ENCODE measurements around the gene B4GALT5.

The B4GALT5 gene

DNA sequence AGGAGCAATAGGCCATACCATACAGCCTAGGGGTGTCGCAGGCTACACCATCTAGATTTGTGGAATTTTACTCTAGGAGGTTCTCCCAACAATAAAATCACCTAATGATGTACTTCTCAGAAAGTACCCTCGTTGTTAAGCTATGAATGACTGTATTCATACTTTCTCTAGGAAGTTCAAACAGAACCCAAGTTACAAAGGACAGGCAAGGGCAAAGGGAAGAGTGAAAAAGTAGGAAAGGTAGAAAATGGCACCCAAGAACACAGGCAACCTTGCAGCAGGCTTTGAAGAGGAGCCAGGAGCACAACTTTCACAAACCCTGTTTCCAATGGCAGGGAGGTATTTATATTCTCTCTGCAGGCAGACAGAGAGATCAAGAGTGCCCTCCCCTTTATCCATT, 67.2 kb downstream of the B4GALT5 start:
- in situ Hi-C loops (cut with HindIII; ENCODE audit: low pct_unique_long_range_greater_than_20kb, low sequenced_read_pairs) = no loop called here
- no peak for TF ChIP-seq JUND (IDR thresholded peaks at IDR 0.05; ENCODE audit: low read depth)
- no peak for DNase-seq (ENCODE audit: low read depth in 1 of 2, low spot score in 1 of 2)

- TF ChIP-seq JUND (IDR thresholded peaks at IDR 0.05; ENCODE audit: low read depth) = no peak
- no peak for DNase-seq (ENCODE audit: low read depth in 1 of 2, low spot score in 1 of 2)
- in situ Hi-C loops (cut with HindIII; ENCODE audit: low pct_unique_long_range_greater_than_20kb, low sequenced_read_pairs) = no loop called here
Observed at GRCh38 chr20:49646126-49646525, 67.6 kb downstream of the B4GALT5 start.

GRCh38 chr20:49644980-49645565, 68.6 kb downstream of the B4GALT5 start:
- no peak for DNase-seq (ENCODE audit: low read depth in 1 of 2, low spot score in 1 of 2)
- no peak for TF ChIP-seq JUND (IDR thresholded peaks at IDR 0.05; ENCODE audit: low read depth)
- in situ Hi-C loops (cut with HindIII; ENCODE audit: low pct_unique_long_range_greater_than_20kb, low sequenced_read_pairs) = no loop called here

GRCh38 chr20:49642816-49643215, 70.9 kb downstream of the B4GALT5 start:
- no peak for TF ChIP-seq JUND (IDR thresholded peaks at IDR 0.05; ENCODE audit: low read depth)
- in situ Hi-C loops (cut with HindIII; ENCODE audit: low pct_unique_long_range_greater_than_20kb, low sequenced_read_pairs) = no loop called here
- DNase-seq (ENCODE audit: low read depth in 1 of 2, low spot score in 1 of 2) = no peak

DNA sequence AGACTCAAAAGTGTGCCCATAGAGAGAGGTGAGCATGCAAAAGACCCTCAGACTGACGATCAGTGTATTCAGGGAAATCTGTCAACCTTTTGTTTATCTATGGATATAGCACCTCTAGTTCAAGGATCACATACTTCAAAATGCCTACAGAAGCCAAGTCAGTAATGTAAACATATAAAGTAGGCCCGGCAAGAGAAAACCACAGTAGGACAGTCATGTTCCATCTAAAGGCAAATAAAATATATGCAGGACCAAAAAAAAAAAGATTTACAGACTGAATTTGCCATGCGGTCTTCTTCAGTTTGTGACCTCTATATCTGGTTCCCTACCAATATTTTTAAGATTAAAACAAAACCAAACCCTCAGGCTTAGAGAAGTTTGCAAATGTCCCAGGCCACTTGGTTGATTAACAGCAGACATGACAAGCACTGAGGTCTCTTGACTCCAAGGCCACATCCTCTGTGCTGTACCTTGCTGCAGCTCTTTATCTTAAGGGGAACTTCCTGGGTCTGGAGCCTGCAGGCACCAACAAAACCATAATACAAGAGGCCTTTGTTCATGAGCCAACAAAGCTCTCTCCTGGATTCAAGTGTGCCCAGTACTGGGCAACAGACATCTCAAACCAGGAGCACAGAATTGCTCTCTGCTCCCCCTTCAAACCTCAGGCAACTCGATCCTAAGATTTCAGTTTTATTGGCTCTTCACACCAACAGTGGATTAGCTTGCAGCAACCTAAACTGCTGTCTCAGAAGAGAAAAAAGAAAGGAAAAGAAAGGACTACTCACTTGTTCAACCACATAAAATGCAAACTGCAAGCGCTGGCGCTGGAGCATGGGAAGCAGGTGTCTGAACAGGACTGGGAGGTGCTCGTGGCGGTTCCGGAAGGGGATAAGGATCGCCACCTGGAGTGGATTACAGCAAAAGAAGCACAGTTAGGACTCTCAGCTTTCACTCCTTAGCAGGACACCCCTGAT, 71.7 kb downstream of the B4GALT5 start:
- DNase-seq (ENCODE audit: low read depth in 1 of 2, low spot score in 1 of 2) = no peak
- in situ Hi-C loops (cut with HindIII; ENCODE audit: low pct_unique_long_range_greater_than_20kb, low sequenced_read_pairs) = no loop called here

DNA sequence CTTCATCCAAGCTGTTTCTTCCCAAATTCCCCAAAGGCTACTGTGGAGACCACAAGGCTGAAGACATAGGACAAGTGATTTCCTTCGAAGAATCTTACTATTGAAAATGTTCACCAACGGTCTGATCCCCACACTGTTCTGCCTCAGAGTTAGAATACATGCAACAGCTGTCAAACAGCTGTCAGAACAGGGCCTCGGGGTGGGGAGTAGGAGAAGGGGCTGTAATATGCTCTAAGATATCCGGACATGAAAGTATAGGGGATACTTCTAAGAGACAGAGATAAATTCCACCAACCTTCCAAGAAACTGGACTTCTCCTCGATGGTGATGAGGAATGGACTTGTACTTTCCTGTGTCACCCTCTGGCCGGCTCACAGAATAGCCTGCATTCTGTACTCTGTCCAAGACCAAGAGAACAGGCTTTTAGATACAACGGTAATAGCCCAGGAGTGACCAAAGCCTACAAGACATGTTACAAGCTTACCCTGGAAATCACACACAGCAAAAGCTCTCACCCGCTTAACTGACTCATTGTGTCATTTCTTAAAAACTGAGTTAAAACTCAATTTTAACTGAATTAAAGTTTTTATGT, 76.5 kb downstream of the B4GALT5 start:
- in situ Hi-C loops (cut with HindIII; ENCODE audit: low pct_unique_long_range_greater_than_20kb, low sequenced_read_pairs) = no loop called here
- TF ChIP-seq JUND (IDR thresholded peaks at IDR 0.05; ENCODE audit: low read depth) = no peak

More for the DNA sequence above, 71.7 kb downstream of the B4GALT5 start:
- TF ChIP-seq JUND (IDR thresholded peaks at IDR 0.05; ENCODE audit: low read depth) = no peak

DNA sequence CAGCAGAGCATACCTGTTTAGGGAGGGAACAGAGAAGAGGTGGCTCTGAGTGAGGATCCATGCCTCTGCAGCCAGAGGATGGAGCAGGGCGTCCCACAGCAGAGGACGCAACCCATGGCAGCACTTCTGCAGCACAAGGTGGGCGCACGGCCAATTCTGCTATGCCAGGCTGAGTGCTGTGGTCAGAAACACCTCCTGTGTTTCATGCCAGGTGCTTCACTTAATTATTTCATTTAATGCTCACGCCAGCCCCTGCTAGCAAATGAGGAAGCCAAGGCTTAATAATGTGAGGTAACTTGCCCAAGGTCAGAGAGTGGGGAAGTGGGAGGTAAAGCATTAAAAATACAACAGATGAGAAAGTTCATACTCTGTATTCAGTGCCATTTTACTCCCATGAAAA, 77.2 kb downstream of the B4GALT5 start:
- in situ Hi-C loops (cut with HindIII; ENCODE audit: low pct_unique_long_range_greater_than_20kb, low sequenced_read_pairs) = no loop called here

More for the DNA sequence above, 76.5 kb downstream of the B4GALT5 start:
- no peak for DNase-seq (ENCODE audit: low read depth in 1 of 2, low spot score in 1 of 2)

DNA sequence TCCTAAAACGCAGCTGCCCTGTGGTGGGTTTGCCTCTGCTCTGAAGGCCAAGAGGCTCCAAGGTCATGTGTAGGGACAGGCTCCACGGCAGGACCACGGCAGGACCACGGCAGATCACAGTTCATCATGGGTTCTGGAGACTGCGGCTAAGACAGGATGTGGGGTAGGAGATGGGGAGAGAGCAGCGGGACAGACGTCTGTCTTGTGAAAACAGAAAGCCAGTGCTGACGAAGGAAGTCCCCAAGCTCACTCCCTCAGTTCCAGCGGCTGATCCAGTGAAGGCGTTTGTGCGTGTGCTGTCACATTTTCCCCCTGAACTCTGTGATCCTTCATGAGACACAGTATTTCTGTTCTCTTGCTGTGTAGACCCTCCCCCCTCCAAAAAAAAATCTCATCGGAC, 77.8 kb downstream of the B4GALT5 start:
- TF ChIP-seq JUND (IDR thresholded peaks at IDR 0.05; ENCODE audit: low read depth) = no peak
- no peak for DNase-seq (ENCODE audit: low read depth in 1 of 2, low spot score in 1 of 2)
- in situ Hi-C loops (cut with HindIII; ENCODE audit: low pct_unique_long_range_greater_than_20kb, low sequenced_read_pairs) = no loop called here

More for the DNA sequence above, 77.2 kb downstream of the B4GALT5 start:
- no peak for DNase-seq (ENCODE audit: low read depth in 1 of 2, low spot score in 1 of 2)
- no peak for TF ChIP-seq JUND (IDR thresholded peaks at IDR 0.05; ENCODE audit: low read depth)

GRCh38 chr20:49635166-49635565, 78.5 kb downstream of the B4GALT5 start:
- no peak for TF ChIP-seq JUND (IDR thresholded peaks at IDR 0.05; ENCODE audit: low read depth)
- in situ Hi-C loops (cut with HindIII; ENCODE audit: low pct_unique_long_range_greater_than_20kb, low sequenced_read_pairs) = no loop called here
- no peak for DNase-seq (ENCODE audit: low read depth in 1 of 2, low spot score in 1 of 2)

- TF ChIP-seq JUND (IDR thresholded peaks at IDR 0.05; ENCODE audit: low read depth) = no peak
- in situ Hi-C loops (cut with HindIII; ENCODE audit: low pct_unique_long_range_greater_than_20kb, low sequenced_read_pairs) = no loop called here
- no peak for DNase-seq (ENCODE audit: low read depth in 1 of 2, low spot score in 1 of 2)
Observed at GRCh38 chr20:49634116-49634515, 79.6 kb downstream of the B4GALT5 start.

DNA sequence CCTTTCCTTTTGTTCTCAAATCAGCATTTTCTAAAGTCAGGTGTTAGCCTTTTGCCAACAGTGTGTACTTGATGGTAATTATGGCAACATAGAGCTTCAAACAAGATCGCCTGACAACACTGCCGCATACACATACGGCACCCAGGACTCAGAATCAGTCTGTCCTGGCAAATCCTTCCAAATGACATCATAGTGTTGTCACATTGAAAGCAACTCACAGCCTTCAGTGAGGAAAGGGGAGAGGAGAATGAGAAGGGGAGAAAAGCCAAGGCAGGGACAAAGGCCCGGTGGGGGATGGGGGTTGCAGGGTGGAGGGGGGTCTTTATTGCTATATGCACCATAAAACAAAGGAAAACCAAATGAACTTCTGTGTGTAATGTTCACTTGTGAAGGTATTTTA, 80.0 kb downstream of the B4GALT5 start:
- no peak for TF ChIP-seq JUND (IDR thresholded peaks at IDR 0.05; ENCODE audit: low read depth)
- in situ Hi-C loops (cut with HindIII; ENCODE audit: low pct_unique_long_range_greater_than_20kb, low sequenced_read_pairs) = no loop called here
- DNase-seq (ENCODE audit: low read depth in 1 of 2, low spot score in 1 of 2) = no peak

DNA sequence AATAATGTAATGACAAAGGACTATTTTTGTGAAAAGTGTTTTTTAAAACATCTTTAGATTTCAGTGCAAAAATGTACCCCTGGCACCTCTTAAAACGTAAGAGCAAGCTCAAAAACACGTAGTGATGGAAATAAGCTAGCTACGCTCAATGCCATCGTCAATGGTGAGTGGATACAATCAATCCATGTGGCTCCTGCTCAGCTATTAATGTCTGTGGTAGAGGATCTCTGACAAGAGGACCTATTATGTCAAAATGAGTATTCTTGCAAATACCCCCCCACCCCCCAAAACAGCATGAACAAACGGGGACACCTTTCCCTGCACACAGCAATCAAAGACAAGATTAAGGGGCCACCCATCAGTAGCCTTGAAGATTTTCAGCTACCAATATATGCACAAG, 80.7 kb downstream of the B4GALT5 start:
- no peak for TF ChIP-seq JUND (IDR thresholded peaks at IDR 0.05; ENCODE audit: low read depth)
- in situ Hi-C loops (cut with HindIII; ENCODE audit: low pct_unique_long_range_greater_than_20kb, low sequenced_read_pairs) = no loop called here
- DNase-seq (ENCODE audit: low read depth in 1 of 2, low spot score in 1 of 2) = no peak

DNA sequence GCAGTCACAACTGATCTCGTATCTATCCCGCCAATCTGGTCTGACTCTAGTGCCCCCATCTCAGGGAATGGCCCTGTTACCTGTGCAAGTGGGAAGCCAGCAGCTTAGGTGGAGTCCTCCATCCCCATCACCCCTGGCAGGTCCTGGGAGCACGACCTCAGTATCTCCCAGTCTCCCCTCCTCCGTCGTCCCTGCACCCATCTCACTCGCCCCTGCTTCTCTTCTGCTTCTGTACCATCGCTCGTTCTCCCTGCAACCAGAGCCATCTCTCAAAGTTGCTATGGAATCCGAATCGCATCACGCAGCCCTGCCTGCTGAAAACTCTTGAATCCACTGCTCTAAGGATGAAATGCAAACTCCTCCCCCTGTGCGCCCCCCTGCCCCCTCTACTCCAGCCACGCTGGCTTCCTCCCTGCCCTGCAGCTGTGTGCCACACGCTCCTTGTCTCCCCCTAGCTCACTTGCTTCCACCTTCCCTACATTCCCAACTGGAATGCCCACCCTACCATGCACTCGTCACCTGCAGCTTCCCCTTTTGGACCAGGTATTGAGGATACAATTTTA, 81.7 kb downstream of the B4GALT5 start:
- no peak for TF ChIP-seq JUND (IDR thresholded peaks at IDR 0.05; ENCODE audit: low read depth)
- in situ Hi-C loops (cut with HindIII; ENCODE audit: low pct_unique_long_range_greater_than_20kb, low sequenced_read_pairs) = no loop called here
- no peak for DNase-seq (ENCODE audit: low read depth in 1 of 2, low spot score in 1 of 2)

Measured in T47D (cell line).